ENCODE data around the gene MR1. TPM values are rescaled to one million over a fixed set of nuclear protein-coding genes. Genes with fewer than 3 reads are reported as not detected.

Gene MR1
- total RNA-seq, 2 experiments from 2014 or later = 7.9 to 18.3 TPM

- DNase-seq (ENCODE audit: low spot score) = no peak
- H3K27ac ChIP-seq (ENCODE audit: low read depth, low read length, poor library complexity, severe bottlenecking) = no peak overlapping the region
- H3K9me3 ChIP-seq (ENCODE audit: low read length) = no peaks in the 10 kb centered on the region
- peaks cover 6% of the 10 kb centered on the region for H3K4me1 ChIP-seq (ENCODE audit: insufficient read depth, low read length, poor library complexity, severe bottlenecking)
- H3K9me2 ChIP-seq (ENCODE audit: insufficient read depth, low read length) = no peaks in the 10 kb centered on the region
- no peaks in the 10 kb centered on the region; the same call in 1 of the 2 replicates for H4K20me1 ChIP-seq (ENCODE audit: insufficient read depth, low read length)
- intact Hi-C loops (cut with micrococcal nuclease; ENCODE audit: unreplicated experiment) = no loop called here
- no TSS peak for BruUV-seq (replicated peaks)
- H3K36me3 ChIP-seq (ENCODE audit: insufficient read depth, low read length) = no peaks in the 10 kb centered on the region
- ChIA-PET POLR2A (interaction anchor here (0.9 kb wide), 1 partner anchor 87 kb away, joined by 4 read pairs; the partner anchor contains the start of gene STX6), CTCF (ENCODE audit: unreplicated experiment) (no interaction called here)
- TF ChIP-seq CTCF (conservative IDR thresholded peaks at IDR 0.05; ENCODE audit: low read length) = no peak
- no peak for TF ChIP-seq EZH2phosphoT487 (IDR thresholded peaks at IDR 0.05; ENCODE audit: borderline replicate concordance, low read depth, low read length)
- no peak overlapping the region for H2AFZ ChIP-seq (ENCODE audit: low read length)
- no peak overlapping the region for H3K4me3 ChIP-seq (ENCODE audit: low read depth, low read length, poor library complexity, severe bottlenecking)
- H3K4me2 ChIP-seq (ENCODE audit: low read length) = no peak overlapping the region
- no peaks in the 10 kb centered on the region for H3K79me2 ChIP-seq (ENCODE audit: insufficient read depth, low read depth, low read length)
Observed at GRCh38 chr1:181110013-181110412, 76.2 kb downstream of the MR1 start.

Other genes starting within 250 kb of the MR1 start
- gene KIAA1614, start 121.1 kb upstream of the MR1 start, total RNA-seq (2014; rRNA removed; shearing (Covaris generic)) = 0.06 and 0.08 TPM in 2 replicates
- 0.80 TPM in 1 of 2 replicates, not detected in the other for gene KIAA1614, start 121.1 kb upstream of the MR1 start, total RNA-seq (2022)
- 7.7 and 12.0 TPM in 2 replicates for gene STX6, start 11.1 kb upstream of the MR1 start, total RNA-seq (2014; rRNA removed; shearing (Covaris generic))
- 12.9 and 13.4 TPM in 2 replicates for gene STX6, start 11.1 kb upstream of the MR1 start, total RNA-seq (2022)
- 14.3 and 18.3 TPM in 2 replicates for gene IER5, start 54.7 kb downstream of the MR1 start, total RNA-seq (2014; rRNA removed; shearing (Covaris generic))
- gene IER5, start 54.7 kb downstream of the MR1 start, total RNA-seq (2022) = 7.2 and 8.2 TPM in 2 replicates